DND-41 (cell line): ENCODE results near the gene SS18L1.

Experiments
- CTCF ChIP-seq: IDR thresholded peaks from 2 replicates; pipeline ENCODE4 v1.5.1; 2012; ENCODE audit warnings: borderline replicate concordance, low read length, moderate library complexity, mild to moderate bottlenecking; ENCODE audit not compliant: poor library complexity, severe bottlenecking; ENCODE audit errors: extremely low read depth
- EZH2 ChIP-seq: IDR thresholded peaks from 3 replicates; pipeline ENCODE4 v1.6.1; 2012; ENCODE audit warnings: borderline replicate concordance, low read depth, mild to moderate bottlenecking, moderate library complexity, low read length, inconsistent platforms; ENCODE audit not compliant: severe bottlenecking

- TF ChIP-seq CTCF (no peak), EZH2 (no peak)
These were observed 82.5 kb downstream of the SS18L1 start for GRCh38 chr20:62225820-62226635.
